Osteocyte (in vitro differentiated cells): Measurements from ENCODE around the gene CDKN2B-AS1. TPM values are rescaled to one million over a fixed set of nuclear protein-coding genes. Genes with fewer than 3 reads are reported as not detected.

Experiments used
- DNase-seq: peaks from one replicate; pipeline ENCODE4 v3.0.0; 2021; ENCODE audit warnings: mixed read lengths; ENCODE audit not compliant: unreplicated experiment; ENCODE audit errors: extremely low spot score
- H3K27ac Mint-ChIP-seq: one replicate; pipeline ENCODE4 v1.8.0; 2021; ENCODE audit warnings: mild to moderate bottlenecking, mixed read lengths; ENCODE audit not compliant: unreplicated experiment
- H3K27me3 Mint-ChIP-seq: one replicate; pipeline ENCODE4 v1.8.0; 2021; ENCODE audit warnings: mixed read lengths; ENCODE audit not compliant: unreplicated experiment
- H3K36me3 Mint-ChIP-seq: one replicate; pipeline ENCODE4 v1.8.0; 2021; ENCODE audit warnings: mixed read lengths; ENCODE audit not compliant: unreplicated experiment
- H3K4me1 Mint-ChIP-seq: one replicate; pipeline ENCODE4 v1.8.0; 2021; ENCODE audit warnings: mixed read lengths; ENCODE audit not compliant: unreplicated experiment
- H3K4me3 Mint-ChIP-seq: one replicate; pipeline ENCODE4 v1.8.0; 2021; ENCODE audit warnings: mild to moderate bottlenecking, moderate library complexity, mixed read lengths; ENCODE audit not compliant: unreplicated experiment
- H3K9me3 Mint-ChIP-seq: one replicate; pipeline ENCODE4 v1.8.0; 2021; ENCODE audit warnings: mixed read lengths; ENCODE audit not compliant: unreplicated experiment
- CTCF ChIP-seq: fragments of 200-600 bp; sonication (generic); IDR thresholded peaks from 2 replicates; pipeline ENCODE4 v1.5.0; 2021; ENCODE audit warnings: antibody characterized with exemption, mild to moderate bottlenecking, moderate library complexity
- total RNA-seq: library from RNA; stranded (reverse); gene quantifications from 2 replicates; pipeline ENCODE4 v1.2.1, GENCODE V29; 2021

CDKN2B-AS1 gene
- total RNA-seq, 1 donor from 2014 or later = 4.0 TPM

DNA sequence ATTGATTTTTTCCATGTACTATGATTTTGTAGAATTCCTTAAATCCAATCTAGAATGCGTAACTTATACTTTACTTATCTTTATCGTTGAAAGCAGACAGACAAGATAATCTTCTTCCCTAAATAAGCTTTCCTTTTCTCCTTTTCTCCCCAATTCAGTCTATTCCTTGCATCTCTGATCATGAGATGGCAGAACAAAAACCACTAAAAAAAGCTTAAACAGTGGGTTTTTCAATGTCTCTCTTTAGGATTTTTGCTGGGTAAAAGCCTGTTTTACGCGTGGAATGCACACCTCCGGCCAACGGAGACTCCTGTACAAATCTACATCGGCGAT lies 13.8 kb downstream of the CDKN2B-AS1 start:
- H3K27me3 Mint-ChIP-seq = peaks cover 3% of the 10 kb centered on the region
- no peaks in the 10 kb centered on the region for H3K9me3 Mint-ChIP-seq
- peaks cover 26% of the 10 kb centered on the region for H3K36me3 Mint-ChIP-seq
- H3K27ac Mint-ChIP-seq = peak overlapping the region; percentile 96
- peaks cover 42% of the 10 kb centered on the region for H3K4me1 Mint-ChIP-seq
- peak overlapping the region; percentile 96 for H3K4me3 Mint-ChIP-seq
- TF ChIP-seq CTCF = no peak
- DNase-seq = no peak

- H3K27ac Mint-ChIP-seq = peak within 1 kb of the TSS; percentile 96
- no peaks in the 10 kb centered on the region for H3K9me3 Mint-ChIP-seq
- H3K4me1 Mint-ChIP-seq = peaks cover 42% of the 10 kb centered on the region
- peak; percentile 99 for DNase-seq
- H3K27me3 Mint-ChIP-seq = peaks cover 3% of the 10 kb centered on the region
- peak within 1 kb of the TSS; percentile 96 for H3K4me3 Mint-ChIP-seq
- TF ChIP-seq CTCF = peak; percentile 99
- peaks cover 26% of the 10 kb centered on the region for H3K36me3 Mint-ChIP-seq
These were observed 14.3 kb downstream of the CDKN2B-AS1 start, which contains the start of gene CDKN2B for GRCh38 chr9:22008717-22009505. Gene CDKN2B, minus strand, starts transcription at chr9:22009305. Its CDS starts 352 bp downstream, at chr9:22008953.

- H3K9me3 Mint-ChIP-seq = no peaks in the 10 kb centered on the region
- H3K4me3 Mint-ChIP-seq = peak overlapping the region; percentile 96
- H3K36me3 Mint-ChIP-seq = peaks cover 22% of the 10 kb centered on the region
- H3K27me3 Mint-ChIP-seq = peaks cover 3% of the 10 kb centered on the region
- peak overlapping the region; percentile 96 for H3K27ac Mint-ChIP-seq
- H3K4me1 Mint-ChIP-seq = peaks cover 41% of the 10 kb centered on the region
- TF ChIP-seq CTCF = no peak
- DNase-seq = no peak
These were observed 14.9 kb downstream of the CDKN2B-AS1 start for GRCh38 chr9:22009506-22009867.

DNA sequence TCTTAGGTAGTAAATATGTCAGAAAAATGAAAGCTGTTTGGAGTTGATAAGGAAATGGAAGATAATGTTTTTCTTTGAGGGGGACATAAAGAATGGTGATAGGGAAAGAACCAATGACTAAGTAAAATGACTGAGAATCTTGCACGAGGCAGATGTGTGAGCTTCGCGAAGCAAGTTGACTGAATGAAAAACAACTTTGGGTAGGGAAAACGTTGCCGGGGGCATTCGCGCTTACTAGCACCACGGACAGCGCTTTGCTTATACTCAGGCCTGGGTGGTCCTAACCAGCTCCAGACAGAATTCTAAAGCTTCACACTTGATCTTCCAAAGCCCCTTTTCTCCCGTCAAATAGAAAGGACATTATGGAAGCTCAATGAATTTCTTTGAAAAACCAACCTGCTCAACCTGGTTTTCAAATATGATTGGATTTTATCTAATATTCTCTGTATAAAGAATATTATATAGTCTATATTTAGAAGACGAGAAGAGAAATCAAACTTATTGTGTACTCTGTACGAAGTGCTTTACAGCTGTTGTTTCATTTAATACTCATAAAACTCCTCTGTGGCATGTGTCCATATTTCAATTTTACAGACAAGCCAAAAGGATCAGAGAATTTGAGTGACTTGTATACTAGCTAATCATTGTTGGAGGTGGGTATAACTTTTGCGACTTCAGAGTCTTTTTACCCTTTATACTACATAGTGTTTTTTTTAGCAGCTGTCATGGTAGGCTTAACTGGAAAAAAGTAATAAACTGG lies 16.5 kb downstream of the CDKN2B-AS1 start:
- no peak for DNase-seq
- no peak overlapping the region for H3K27ac Mint-ChIP-seq
- H3K9me3 Mint-ChIP-seq = no peaks in the 10 kb centered on the region
- H3K36me3 Mint-ChIP-seq = peaks cover 10% of the 10 kb centered on the region
- peaks cover 25% of the 10 kb centered on the region for H3K4me1 Mint-ChIP-seq
- H3K4me3 Mint-ChIP-seq = no peak overlapping the region
- H3K27me3 Mint-ChIP-seq = no peaks in the 10 kb centered on the region
- no peak for TF ChIP-seq CTCF

- peaks cover 14% of the 10 kb centered on the region for H3K27me3 Mint-ChIP-seq
- H3K4me1 Mint-ChIP-seq = no peaks in the 10 kb centered on the region
- no peak overlapping the region for H3K4me3 Mint-ChIP-seq
- peaks cover 23% of the 10 kb centered on the region for H3K9me3 Mint-ChIP-seq
- peaks cover 12% of the 10 kb centered on the region for H3K36me3 Mint-ChIP-seq
- no peak for DNase-seq
- TF ChIP-seq CTCF = no peak
- H3K27ac Mint-ChIP-seq = no peak overlapping the region
These were observed 27.8 kb downstream of the CDKN2B-AS1 start for GRCh38 chr9:22022396-22022795.
